KOPT-K1 (cell line): ENCODE results near the gene RALGPS1.

Source experiments
- H3K27ac ChIP-seq: fragments of 200-600 bp; sonication (generic); 2 replicates; pipeline ENCODE4 v1.5.1; 2016; ENCODE audit warnings: antibody characterized with exemption, mild to moderate bottlenecking, low read depth, low read length; ENCODE audit not compliant: poor library complexity, severe bottlenecking
- H3K36me3 ChIP-seq: fragments of 200-600 bp; sonication (generic); 2 replicates; pipeline ENCODE4 v1.5.1; 2017; ENCODE audit warnings: antibody characterized with exemption, mild to moderate bottlenecking, low read length, moderate library complexity; ENCODE audit not compliant: insufficient read depth
- H3K9me3 ChIP-seq: fragments of 200-600 bp; sonication (generic); 2 replicates; pipeline ENCODE4 v1.5.1; 2017; ENCODE audit warnings: antibody characterized with exemption, low read length, mild to moderate bottlenecking; ENCODE audit not compliant: insufficient read depth, poor library complexity, severe bottlenecking

Gene RALGPS1

DNA sequence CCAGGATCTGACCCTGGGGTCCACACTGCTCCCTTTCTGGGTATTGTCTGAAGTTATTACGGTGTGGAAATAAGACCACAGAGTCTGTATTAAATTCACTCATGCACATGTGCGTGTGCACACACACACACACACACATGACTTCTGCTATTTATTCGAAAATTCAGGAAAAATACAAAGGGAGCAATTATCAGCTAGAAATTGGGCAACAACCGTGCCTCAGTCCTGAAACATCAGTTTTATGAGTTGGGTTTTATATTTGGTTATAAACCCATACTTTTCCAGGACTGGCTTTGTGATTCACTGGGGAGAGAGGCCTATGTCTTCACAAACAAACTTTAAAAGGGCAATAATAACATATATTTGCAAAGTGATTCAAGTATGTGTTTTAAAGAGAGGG is 117.7 kb downstream of the RALGPS1 start:
- Histone ChIP-seq H3K27ac (no peak overlapping the region), H3K9me3 (no peaks in the 10 kb centered on the region), H3K36me3 (peaks cover 8% of the 10 kb centered on the region; the same call in 1 of the 2 replicates)

DNA sequence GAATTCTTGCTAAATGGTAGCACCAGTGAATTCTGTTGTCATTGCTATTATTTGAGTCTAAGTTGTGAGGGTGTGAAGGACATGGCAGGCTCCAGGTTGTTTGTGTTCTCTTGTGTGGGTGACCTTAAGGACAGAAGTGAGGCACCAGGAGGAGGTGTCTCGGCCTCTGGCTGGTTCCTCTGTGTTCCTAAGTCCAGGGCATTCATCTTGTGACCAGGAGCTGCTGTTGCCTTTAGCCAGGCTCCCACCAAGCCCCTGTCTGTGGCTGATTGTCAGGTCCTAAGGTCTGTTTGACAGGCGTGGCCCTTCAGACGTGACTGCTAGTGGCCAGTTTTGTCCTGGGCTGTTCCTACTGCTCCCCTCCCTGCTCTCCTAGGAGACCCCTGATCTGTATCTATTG is 118.5 kb downstream of the RALGPS1 start:
- H3K27ac ChIP-seq, result no peak overlapping the region
- H3K9me3 ChIP-seq, result no peaks in the 10 kb centered on the region
- H3K36me3 ChIP-seq, result peaks cover 8% of the 10 kb centered on the region; the same call in 1 of the 2 replicates

DNA sequence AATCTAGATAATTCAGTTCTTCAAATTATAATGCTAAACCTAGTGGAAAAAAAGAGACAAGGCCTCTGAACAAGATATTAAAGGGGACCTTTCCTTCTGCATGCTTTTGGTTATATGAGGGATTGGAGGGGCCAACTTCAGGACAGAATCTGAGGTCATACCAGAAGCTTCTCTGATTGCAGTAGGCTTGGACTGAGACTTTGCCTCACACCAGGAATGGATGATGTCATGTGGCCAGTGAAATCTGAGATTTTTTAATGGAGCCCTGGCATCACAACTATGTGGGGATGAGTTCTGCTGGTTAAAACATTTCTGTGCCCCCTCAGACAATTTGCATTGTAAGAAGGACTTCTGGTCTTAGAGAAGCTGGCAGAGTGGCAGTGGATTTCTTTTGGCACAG is 119.2 kb downstream of the RALGPS1 start:
- no peak overlapping the region for H3K27ac ChIP-seq
- peaks cover 8% of the 10 kb centered on the region; the same call in 1 of the 2 replicates for H3K36me3 ChIP-seq
- H3K9me3 ChIP-seq, result no peaks in the 10 kb centered on the region

DNA sequence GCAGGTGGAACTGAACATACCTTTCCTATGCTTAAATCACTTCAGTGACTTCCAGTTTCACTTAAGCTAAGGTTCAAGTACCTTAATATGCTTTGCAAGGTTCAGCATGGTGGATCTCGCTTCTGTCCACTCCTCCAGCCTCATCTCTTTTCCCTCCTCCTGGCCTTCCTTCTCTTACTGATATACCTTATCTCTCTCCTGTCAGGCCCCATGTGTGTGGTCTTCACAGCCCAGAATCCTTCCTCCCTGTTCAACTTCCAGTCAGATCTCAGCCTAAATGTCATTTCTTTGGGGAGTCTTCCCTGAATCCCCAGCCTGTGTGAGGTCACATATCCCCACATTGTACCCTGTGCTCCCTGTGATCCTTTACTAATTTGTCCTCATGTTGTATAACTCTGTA is 120.1 kb downstream of the RALGPS1 start:
- Histone ChIP-seq H3K9me3 (no peaks in the 10 kb centered on the region), H3K27ac (no peak overlapping the region), H3K36me3 (peaks cover 8% of the 10 kb centered on the region; the same call in 1 of the 2 replicates)

DNA sequence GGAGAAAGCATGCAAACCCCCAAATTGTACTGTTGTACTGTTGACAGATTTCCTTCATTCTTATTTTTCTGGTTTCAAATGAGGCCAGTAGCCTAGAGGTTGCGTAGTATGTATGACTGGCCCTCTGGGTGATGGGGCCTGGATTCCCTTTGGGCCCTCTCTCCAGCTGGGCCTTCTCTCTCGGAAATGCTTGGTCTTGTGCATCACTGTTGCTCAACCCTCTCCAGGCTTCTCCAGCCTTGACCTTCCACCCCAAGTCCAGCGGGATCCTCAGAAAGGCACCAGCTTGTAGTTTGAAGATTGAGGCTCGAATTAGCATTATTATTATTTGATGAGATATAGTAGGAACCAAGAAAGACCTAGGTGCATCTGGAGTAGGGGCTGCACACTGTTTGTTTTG is 120.8 kb downstream of the RALGPS1 start:
- no peak overlapping the region for H3K27ac ChIP-seq

DNA sequence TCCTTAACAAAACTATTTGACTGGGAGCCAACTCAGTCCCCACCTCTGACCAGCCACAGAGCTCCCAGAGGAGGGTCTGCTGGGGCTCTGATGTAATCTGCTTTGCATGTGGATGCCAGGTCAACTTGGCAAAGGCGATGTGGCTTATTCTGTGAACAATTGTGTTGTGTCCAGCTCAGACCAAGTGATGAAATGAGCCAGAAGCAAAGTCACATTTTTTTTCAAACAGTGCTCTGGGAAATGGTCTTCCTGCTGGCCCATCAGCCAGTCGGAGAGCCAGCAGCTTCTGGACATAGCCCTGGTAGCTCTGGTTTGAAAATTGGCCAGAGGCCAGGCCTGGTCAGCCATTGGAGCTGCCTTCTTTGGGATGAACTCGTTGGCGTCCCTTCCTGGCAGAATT is 121.4 kb downstream of the RALGPS1 start:
- Histone ChIP-seq H3K9me3 (no peaks in the 10 kb centered on the region), H3K36me3 (peaks cover 8% of the 10 kb centered on the region; the same call in 1 of the 2 replicates), H3K27ac (no peak overlapping the region)

More for the DNA sequence above, 120.8 kb downstream of the RALGPS1 start:
- no peaks in the 10 kb centered on the region for H3K9me3 ChIP-seq
- H3K36me3 ChIP-seq, result peaks cover 8% of the 10 kb centered on the region; the same call in 1 of the 2 replicates

DNA sequence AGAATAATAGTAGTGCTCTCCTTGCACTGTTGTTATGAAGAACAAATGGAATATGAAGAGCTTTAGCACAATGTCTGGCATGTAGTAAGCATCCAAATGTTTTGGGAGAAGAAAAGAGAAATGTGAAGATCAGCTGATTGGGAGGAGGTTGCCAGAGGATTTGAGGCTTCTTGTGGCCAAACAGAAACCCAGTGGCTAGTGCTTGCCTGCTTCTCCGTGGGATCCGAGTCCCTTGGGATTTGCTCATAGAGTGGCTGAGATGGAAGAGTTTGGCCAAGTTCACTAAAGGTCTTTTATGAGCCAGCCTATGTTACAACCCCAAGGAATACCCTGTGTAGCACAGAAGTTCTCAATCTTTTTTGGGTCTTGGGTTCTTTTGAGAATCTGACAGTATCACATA is 121.9 kb downstream of the RALGPS1 start:
- no peak overlapping the region for H3K27ac ChIP-seq
- peaks cover 8% of the 10 kb centered on the region; the same call in 1 of the 2 replicates for H3K36me3 ChIP-seq
- H3K9me3 ChIP-seq, result no peaks in the 10 kb centered on the region

DNA sequence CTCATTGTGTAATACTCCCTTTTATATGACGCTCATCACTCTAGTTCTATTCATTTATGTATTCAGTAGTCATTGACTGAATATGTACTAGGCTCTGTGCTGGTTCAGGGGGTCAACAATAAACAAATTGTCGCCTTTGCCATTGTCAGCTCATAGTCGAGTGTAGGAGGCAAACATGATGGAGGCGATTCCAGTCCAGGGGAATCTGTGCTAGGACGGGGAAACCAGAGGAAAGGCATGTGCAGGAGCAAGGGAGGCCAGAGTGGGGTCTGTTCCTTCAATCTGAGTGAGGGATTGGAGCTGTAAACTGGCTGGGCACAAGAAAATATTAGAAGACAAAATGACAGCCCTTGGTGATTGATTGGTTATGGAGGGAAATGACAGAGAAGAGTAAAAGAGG is 123.9 kb downstream of the RALGPS1 start:
- peaks cover 8% of the 10 kb centered on the region; the same call in 1 of the 2 replicates for H3K36me3 ChIP-seq
- H3K9me3 ChIP-seq, result no peaks in the 10 kb centered on the region
- no peak overlapping the region for H3K27ac ChIP-seq

DNA sequence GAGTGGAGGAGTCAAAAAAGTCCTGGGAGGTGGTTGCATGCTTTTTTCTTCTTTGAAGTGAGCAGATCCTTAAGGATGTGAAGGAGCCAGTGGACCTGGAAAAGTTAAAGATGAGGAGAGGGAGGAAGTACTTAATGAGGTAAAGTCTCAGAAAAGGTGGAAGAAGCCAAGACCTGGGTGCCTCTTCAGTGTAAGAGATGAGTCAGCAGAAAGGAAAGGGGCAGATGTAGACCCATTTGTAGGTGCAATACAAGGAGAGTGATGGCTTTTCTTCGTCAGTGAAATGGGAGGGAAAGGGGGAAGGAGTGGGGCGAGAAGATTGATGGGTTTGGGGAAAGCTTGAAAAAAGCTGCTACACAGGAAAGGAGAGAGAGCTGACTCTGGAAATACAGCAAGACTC is 124.9 kb downstream of the RALGPS1 start:
- H3K36me3 ChIP-seq, result peaks cover 8% of the 10 kb centered on the region; the same call in 1 of the 2 replicates
- no peak overlapping the region for H3K27ac ChIP-seq
- no peaks in the 10 kb centered on the region for H3K9me3 ChIP-seq

DNA sequence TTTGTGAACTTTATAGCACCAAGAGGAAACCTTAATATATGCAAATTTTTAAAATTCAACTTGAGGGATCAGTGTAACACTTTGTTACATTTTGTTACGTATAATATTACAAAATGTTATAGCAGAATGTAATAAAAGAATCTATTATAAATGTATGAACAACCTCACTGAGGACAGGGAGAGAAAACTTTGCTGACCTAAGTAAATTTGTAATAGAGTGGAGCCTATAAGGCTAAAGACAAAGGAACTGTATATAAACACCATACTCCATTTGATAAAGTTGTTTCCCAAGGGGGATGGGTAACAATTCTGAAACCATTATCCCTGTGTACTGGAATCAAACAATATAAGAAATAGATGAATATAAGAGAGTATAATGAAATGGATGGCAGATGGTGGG is 130.6 kb downstream of the RALGPS1 start:
- no peak overlapping the region for H3K27ac ChIP-seq
- H3K36me3 ChIP-seq, result no peaks in the 10 kb centered on the region
- no peaks in the 10 kb centered on the region for H3K9me3 ChIP-seq

DNA sequence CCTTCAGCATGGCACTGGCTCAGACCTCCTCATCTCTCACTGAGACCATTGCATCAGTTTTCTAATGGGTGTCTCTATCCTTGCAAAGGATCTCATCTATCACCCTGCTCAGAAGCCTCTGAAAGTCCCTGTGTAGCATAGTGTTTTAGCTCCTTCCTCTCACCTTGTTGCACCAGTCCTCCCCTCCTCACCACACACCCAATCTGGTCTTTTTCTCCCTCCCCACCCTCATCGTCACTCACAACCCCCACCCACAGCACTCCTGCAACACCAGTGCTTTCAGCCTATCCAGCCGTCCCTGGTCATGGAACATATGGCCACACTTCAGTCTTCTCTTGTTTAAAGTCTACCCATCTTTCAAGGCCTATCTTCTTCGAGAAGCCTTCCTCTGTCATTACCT is 133.4 kb downstream of the RALGPS1 start:
- H3K36me3 ChIP-seq, result peaks cover 3% of the 10 kb centered on the region; the same call in 1 of the 2 replicates
- no peaks in the 10 kb centered on the region for H3K9me3 ChIP-seq
- H3K27ac ChIP-seq, result no peak overlapping the region

DNA sequence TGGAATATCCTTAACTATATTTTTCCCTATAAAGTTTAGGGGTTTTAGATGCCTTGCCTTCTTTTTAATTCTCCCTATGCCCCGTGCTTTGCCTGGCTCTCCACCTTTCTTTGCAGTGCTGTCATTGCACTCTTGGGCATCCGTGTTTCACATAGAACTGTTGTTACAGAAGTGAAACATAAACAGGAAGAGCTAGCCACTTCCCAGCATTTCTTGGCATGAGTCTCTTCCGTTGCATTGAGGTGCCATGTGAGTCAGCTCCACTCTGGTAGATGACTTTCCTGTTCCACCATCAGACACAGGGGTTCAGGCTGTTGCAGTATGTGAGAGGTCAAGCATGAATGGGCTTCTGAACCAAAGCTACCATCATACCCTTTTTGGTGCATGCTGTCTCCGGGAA is 134.5 kb downstream of the RALGPS1 start:
- H3K27ac ChIP-seq, result no peak overlapping the region
- H3K9me3 ChIP-seq, result no peaks in the 10 kb centered on the region
- H3K36me3 ChIP-seq, result peaks cover 14% of the 10 kb centered on the region; the same call in 1 of the 2 replicates

DNA sequence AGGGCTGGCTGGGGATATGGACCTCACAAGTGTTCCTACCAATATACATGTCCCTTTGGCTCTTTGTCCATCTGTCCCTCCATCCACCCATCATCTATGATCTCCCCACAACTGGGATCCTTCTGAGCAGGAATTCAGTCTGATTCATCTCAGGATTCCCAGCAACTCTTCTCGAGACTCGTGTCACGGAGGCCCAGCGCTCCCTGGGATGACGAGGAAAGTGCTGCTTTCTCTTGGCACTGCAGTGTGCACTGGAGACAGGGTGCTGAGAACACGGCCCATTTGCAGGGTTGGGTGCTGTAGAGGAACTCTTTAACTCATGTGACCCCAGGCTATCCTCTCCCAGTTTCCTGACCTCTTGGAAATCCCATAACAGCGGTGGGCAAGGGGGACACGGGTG is 135.0 kb downstream of the RALGPS1 start:
- no peak overlapping the region for H3K27ac ChIP-seq
- H3K36me3 ChIP-seq, result peaks cover 17% of the 10 kb centered on the region; the same call in 1 of the 2 replicates
- H3K9me3 ChIP-seq, result no peaks in the 10 kb centered on the region

DNA sequence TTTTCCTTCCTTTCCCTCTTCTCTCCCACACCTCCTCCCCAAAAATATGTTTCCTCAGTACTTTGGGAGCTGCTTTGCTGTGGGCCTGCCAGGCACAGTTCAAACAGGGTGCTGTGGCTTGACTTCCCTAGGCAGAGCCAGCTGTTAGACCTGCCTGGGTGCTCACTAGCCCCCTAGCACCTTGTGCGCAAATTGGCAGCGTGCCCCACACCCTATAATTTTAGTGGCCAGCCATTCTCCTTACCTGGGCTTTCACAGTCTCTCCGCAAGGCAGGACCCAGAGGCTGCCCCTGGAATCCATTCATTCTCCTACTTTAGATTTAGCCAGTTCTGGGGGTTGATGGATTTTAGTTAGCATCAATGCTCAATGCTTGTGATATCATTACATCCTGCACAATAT is 135.6 kb downstream of the RALGPS1 start:
- H3K36me3 ChIP-seq, result peaks cover 17% of the 10 kb centered on the region; the same call in 1 of the 2 replicates
- H3K9me3 ChIP-seq, result no peaks in the 10 kb centered on the region
- no peak overlapping the region for H3K27ac ChIP-seq

DNA sequence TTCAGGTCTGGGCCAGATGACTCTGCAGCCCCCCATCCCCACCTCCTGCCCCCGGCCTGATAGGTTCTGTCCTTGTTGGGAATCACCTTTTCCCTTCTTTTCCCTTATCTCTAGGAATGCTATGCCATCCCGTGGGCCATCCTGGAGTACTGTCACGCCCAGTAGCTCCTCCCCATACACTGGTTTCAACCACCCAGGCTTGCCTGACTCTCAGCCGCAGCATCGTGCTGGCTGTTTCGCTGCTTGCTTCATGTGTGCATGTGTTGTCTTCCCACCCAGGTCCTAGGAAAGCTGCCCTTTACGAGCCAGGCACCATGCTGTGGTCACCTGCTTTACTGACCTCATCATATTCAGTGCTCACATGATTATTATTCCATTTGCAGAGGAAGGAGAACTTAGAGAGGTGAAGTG is 136.0 kb downstream of the RALGPS1 start:
- H3K36me3 ChIP-seq, result peaks cover 17% of the 10 kb centered on the region; the same call in 1 of the 2 replicates
- no peaks in the 10 kb centered on the region for H3K9me3 ChIP-seq
- H3K27ac ChIP-seq, result no peak overlapping the region

DNA sequence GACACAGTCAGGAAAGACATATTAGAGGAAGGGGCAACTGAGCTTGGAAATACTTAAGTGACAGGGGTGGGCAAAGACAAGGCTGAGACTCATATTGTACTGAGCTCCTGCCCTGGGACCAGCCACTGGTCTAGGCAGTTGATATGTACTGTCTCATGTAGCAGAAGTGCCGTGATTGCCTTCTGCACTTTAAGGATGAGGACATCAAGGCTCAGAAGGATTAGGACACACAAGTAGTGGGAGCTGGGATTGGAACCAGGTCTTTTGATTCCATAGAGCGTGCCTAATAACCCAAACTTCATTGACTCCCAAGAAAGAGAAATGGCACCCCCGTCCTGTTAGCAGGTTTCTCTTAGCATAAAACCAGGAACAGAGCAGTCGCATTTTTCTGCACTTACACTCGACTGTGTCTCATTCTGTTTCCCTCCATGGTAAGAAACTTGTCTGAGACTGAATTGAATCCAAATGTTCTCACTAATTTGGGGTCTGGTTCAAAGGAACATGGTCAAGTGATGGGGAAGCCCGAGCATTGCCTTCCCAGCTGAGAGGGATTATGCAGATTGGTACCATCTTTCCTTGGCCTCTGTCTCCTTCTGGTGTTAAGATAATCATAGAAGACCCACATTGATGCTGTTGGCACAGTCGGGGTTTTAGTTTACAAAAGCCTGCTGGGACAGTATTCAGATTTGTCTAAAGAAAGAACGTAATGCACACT is 137.5 kb downstream of the RALGPS1 start:
- Histone ChIP-seq H3K36me3 (peaks cover 24% of the 10 kb centered on the region; the same call in 1 of the 2 replicates), H3K9me3 (no peaks in the 10 kb centered on the region), H3K27ac (no peak overlapping the region)
